Type B pancreatic cell (in vitro differentiated cells): ENCODE results near the gene WDR4. TPM values are rescaled to one million over a fixed set of nuclear protein-coding genes. Genes with fewer than 3 reads are reported as not detected.
"Not testable (repeated sequence)": the region's sequence is repeated elsewhere in the genome, so short reads cannot be mapped to it uniquely, and the experiment has no call there.

Experiments used
- DNase-seq: peaks from one replicate; pipeline ENCODE4 v3.0.0; 2021; ENCODE audit warnings: mixed read lengths; ENCODE audit not compliant: unreplicated experiment; ENCODE audit errors: extremely low spot score
- H3K27ac Mint-ChIP-seq: 2 replicates; pipeline ENCODE4 v1.8.0; 2021; ENCODE audit warnings: mild to moderate bottlenecking, mixed read lengths
- H3K27me3 Mint-ChIP-seq: 2 replicates; pipeline ENCODE4 v1.8.0; 2021; ENCODE audit warnings: mixed read lengths
- H3K36me3 Mint-ChIP-seq: 2 replicates; pipeline ENCODE4 v1.8.0; 2021; ENCODE audit warnings: mixed read lengths
- H3K4me1 Mint-ChIP-seq: one replicate; pipeline ENCODE4 v1.8.0; 2021; ENCODE audit warnings: mixed read lengths; ENCODE audit not compliant: unreplicated experiment
- H3K4me3 Mint-ChIP-seq: 2 replicates; pipeline ENCODE4 v1.8.0; 2021; ENCODE audit warnings: mild to moderate bottlenecking, mixed read lengths
- H3K9me3 Mint-ChIP-seq: 2 replicates; pipeline ENCODE4 v1.8.0; 2021; ENCODE audit warnings: mixed read lengths
- CTCF ChIP-seq: fragments of 200-600 bp; sonication (generic); conservative IDR thresholded peaks from 2 replicates; pipeline ENCODE4 v1.5.0; 2021; ENCODE audit warnings: antibody characterized with exemption, mild to moderate bottlenecking
- total RNA-seq: library from RNA; stranded (reverse); gene quantifications from 2 replicates; pipeline ENCODE4 v1.2.1, GENCODE V29; 2021; ENCODE audit warnings: low replicate concordance

Gene WDR4
- total RNA-seq, 1 donor from 2014 or later = 25.6 TPM

GRCh38 chr21:42833859-42834725 lies 45.2 kb downstream of the WDR4 start:
- peaks cover 15% of the 10 kb centered on the region for H3K27me3 Mint-ChIP-seq
- no peak overlapping the region for H3K4me3 Mint-ChIP-seq
- no peak for DNase-seq
- no peaks in the 10 kb centered on the region for H3K36me3 Mint-ChIP-seq
- no peak for TF ChIP-seq CTCF
- H3K9me3 Mint-ChIP-seq = no peaks in the 10 kb centered on the region
- no peak overlapping the region for H3K27ac Mint-ChIP-seq
- peaks cover 8% of the 10 kb centered on the region for H3K4me1 Mint-ChIP-seq

- no peaks in the 10 kb centered on the region for H3K9me3 Mint-ChIP-seq
- DNase-seq = no peak
- H3K4me1 Mint-ChIP-seq = peaks cover 8% of the 10 kb centered on the region
- peak overlapping the region; percentile 17 for H3K4me3 Mint-ChIP-seq
- peak; percentile 65 for TF ChIP-seq CTCF
- no peak overlapping the region for H3K27ac Mint-ChIP-seq
- peaks cover 18% of the 10 kb centered on the region for H3K27me3 Mint-ChIP-seq
- no peaks in the 10 kb centered on the region for H3K36me3 Mint-ChIP-seq
Observed at GRCh38 chr21:42833439-42833815, 45.9 kb downstream of the WDR4 start.

GRCh38 chr21:42832321-42832630 lies 47.1 kb downstream of the WDR4 start:
- peaks cover 11% of the 10 kb centered on the region for H3K9me3 Mint-ChIP-seq
- peak; percentile 49 for DNase-seq

DNA sequence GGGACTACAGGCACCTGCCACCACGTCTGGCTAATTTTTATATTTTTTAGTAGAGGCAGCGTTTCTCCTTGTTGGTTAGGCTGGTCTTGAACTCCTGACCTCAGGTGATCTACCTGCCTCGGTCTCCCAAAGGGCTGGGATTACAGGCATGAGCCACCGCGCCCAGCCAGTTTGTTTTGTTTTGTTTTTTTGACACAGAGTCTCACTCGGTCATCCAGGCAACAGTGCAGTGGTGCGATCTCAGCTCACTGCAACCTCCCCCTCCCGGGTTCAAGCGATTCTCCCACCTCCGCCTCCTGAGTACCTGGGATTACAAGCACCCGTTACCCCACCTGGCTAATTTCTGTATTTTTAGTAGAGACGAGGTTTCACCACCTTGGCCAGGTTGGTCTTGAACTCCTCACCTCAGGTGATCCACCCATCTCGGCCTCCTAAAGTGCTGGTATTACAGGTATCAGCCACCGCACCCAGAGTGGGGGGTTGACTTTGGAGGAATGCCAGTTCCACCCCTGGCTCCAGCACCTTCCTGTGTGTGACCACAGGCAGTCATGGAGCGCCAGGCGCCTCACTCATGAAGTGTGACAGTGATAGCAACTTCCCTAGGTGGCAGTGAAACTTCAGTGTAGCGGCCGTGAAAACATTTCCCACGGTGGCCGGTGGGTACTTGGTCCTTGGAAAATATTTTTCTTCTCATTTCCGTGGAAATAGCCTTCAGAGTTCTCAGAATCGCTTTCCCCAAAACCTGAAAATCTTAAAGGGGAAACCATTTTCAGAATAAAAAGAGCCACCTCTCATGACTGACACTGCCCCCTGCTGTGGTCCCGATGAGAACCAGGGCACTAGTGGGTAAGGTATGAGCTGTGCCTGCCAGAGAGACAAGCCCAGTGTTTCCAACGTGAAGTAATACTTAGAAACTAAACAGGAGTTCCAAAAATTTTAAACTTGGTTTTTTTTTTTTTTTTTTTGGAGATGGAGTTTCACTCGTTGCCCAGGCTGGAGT lies 48.6 kb downstream of the WDR4 start:
- peak; percentile 45 for DNase-seq
- TF ChIP-seq CTCF = peak; percentile 39

More at GRCh38 chr21:42832321-42832630, 47.1 kb downstream of the WDR4 start:
- not testable (repeated sequence) for H3K36me3 Mint-ChIP-seq, H3K4me1 Mint-ChIP-seq, H3K4me3 Mint-ChIP-seq, H3K27ac Mint-ChIP-seq
- peaks cover 26% of the 10 kb centered on the region for H3K27me3 Mint-ChIP-seq

GRCh38 chr21:42829954-42830353 lies 49.4 kb downstream of the WDR4 start:
- Mint-ChIP-seq H3K27me3 (peaks cover 37% of the 10 kb centered on the region), H3K9me3 (peaks cover 11% of the 10 kb centered on the region), H3K36me3 (no peaks in the 10 kb centered on the region), H3K4me3 (no peak overlapping the region), H3K4me1 (peaks cover 8% of the 10 kb centered on the region), H3K27ac (no peak overlapping the region)
- no peak for TF ChIP-seq CTCF
- DNase-seq = no peak

More for the DNA sequence above, 48.6 kb downstream of the WDR4 start:
- H3K36me3 Mint-ChIP-seq = no peaks in the 10 kb centered on the region
- peaks cover 30% of the 10 kb centered on the region for H3K27me3 Mint-ChIP-seq
- no peak overlapping the region for H3K4me3 Mint-ChIP-seq
- H3K27ac Mint-ChIP-seq = no peak overlapping the region
- peaks cover 11% of the 10 kb centered on the region for H3K9me3 Mint-ChIP-seq
- peaks cover 8% of the 10 kb centered on the region for H3K4me1 Mint-ChIP-seq

DNA sequence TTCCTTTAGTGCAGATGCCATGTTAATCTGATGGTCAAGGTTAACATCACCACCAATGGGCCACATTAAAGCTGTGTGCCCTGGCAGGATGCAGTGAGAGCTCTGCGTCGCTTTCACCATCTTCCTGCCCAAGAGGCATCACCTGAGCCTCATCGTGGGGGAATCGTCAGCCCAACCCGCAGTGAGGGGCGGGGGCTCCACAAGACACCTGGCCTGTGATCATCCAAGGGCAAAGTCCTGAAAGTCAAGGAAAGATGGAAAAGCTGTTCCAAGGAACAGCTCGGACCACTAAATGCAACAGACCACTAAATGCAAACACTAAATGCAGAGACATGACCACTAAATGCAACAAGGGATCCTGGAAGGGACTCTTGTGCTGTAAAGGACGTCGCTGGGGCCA lies 49.9 kb downstream of the WDR4 start:
- Mint-ChIP-seq H3K36me3 (no peaks in the 10 kb centered on the region), H3K9me3 (peaks cover 11% of the 10 kb centered on the region), H3K27ac (no peak overlapping the region), H3K27me3 (peaks cover 37% of the 10 kb centered on the region), H3K4me1 (peaks cover 8% of the 10 kb centered on the region), H3K4me3 (no peak overlapping the region)
- TF ChIP-seq CTCF = no peak
- DNase-seq = peak; percentile 53
